Ovary (tissue), 9 donors: ENCODE data around the gene TRIM32. TPM values are rescaled to one million over a fixed set of nuclear protein-coding genes. Genes with fewer than 3 reads are reported as not detected.

Source experiments
- DNase-seq, 5 donors: peaks; one replicate each; pipeline ENCODE4 v3.0.0-alpha.2; 2019 to 2020
- H3K27ac ChIP-seq, 2 donors: fragments of 200-600 bp; one replicate each; pipeline versions ENCODE4 v1.5.1 to v1.8.0; 2019 to 2022
- H3K27me3 ChIP-seq: fragments of 200-600 bp; one replicate; pipeline ENCODE4 v1.8.0; 2022
- H3K36me3 ChIP-seq: fragments of 200-600 bp; sonication (generic); one replicate; pipeline ENCODE4 v1.5.1; 2019
- H3K4me1 ChIP-seq: one replicate; pipeline ENCODE4 v1.8.1; 2013; ENCODE audit warnings: mild to moderate bottlenecking, moderate library complexity; ENCODE audit not compliant: insufficient read depth
- H3K4me3 ChIP-seq: fragments of 200-600 bp; sonication (generic); one replicate; pipeline ENCODE4 v1.5.1; 2017
- H3K9me3 ChIP-seq, 2 donors: fragments of 200-600 bp in 1 of 2; sonication (generic) in 1 of 2; one replicate each; pipeline versions ENCODE4 v1.5.1 to v1.8.1; 2013 to 2019; ENCODE audit warnings: mild to moderate bottlenecking in 1 of 2, moderate library complexity in 1 of 2
- CTCF ChIP-seq, 3 donors: fragments of 450-650 bp in 2 of 3; fragments of 200-600 bp in 1 of 3; IDR thresholded peaks; one replicate each; pipeline versions ENCODE4 v1.5.1 to v1.8.0; 2016 to 2022; ENCODE audit warnings: antibody characterized with exemption in 3 of 3, mild to moderate bottlenecking in 1 of 3
- EP300 ChIP-seq: sonication (generic); formaldehyde crosslinking; IDR thresholded peaks from one replicate; pipeline ENCODE4 v1.6.1; 2017; ENCODE audit warnings: antibody characterized with exemption
- POLR2A ChIP-seq: fragments of 450-650 bp; IDR thresholded peaks from one replicate; pipeline ENCODE4 v1.6.1; 2017; ENCODE audit warnings: antibody characterized with exemption, mild to moderate bottlenecking, moderate library complexity
- WGBS, 3 donors: extraction: QIAGEN DNeasy Blood & Tissue Kit in 1 of 3; methylation state at CpG; one replicate each; pipeline versions ENCODE4 v1.1.5 to v1.1.7; 2013 to 2017; 5-methylcytosine and 5-hydroxymethylcytosine counted together
- intact Hi-C, 4 donors: fragments of 100-400 bp; cut with DNase I; formaldehyde crosslinking; loops; one replicate each; pipeline versions ENCODE4 v1.11.0 to v1.15.1; 2022 to 2023
- polyA plus RNA-seq, 2 donors: library from polyadenylated mRNA; stranded (reverse); fragments of 200-250 nt in 1 of 2; fragments of 350-450 nt in 1 of 2; fragmentation: Illumina TruSeq in 1 of 2; extraction: RNeasy Lipid Tissue Mini Kit (QIAGEN cat#74804) in 1 of 2; gene quantifications; one replicate each; pipeline ENCODE4 v1.2.3, GENCODE V29; 2013 to 2014
- total RNA-seq, 7 donors: library from RNA; depleted of rRNA in 2 of 7; stranded (reverse); fragments of >200 nt in 2 of 7; fragmentation: NEBNext Ultra II Directional in 3 of 7; extraction: Animal tissue kit (Norgen Biotek cat#: 25700) in 3 of 7; gene quantifications; one replicate each; pipeline versions ENCODE4 v1.1.0 to v1.2.4, GENCODE V29; 2016 to 2023
- donor health status: DM: no; HTN: no; CAD: no; lungs with moderate emphysema.
- donor health status: DM: no; HTN: no; CAD: no.
- donor health status: Bipolar disorder and iron deficiency.
- donor health status: DM: yes; HTN: yes; CAD: no.
- donor health status: DM: no; HTN: no; CAD: no.
- donor health status: DM: yes; HTN: yes; CAD: no.

TRIM32 gene
- total and polyA plus RNA-seq, 9 donors = 7.0 to 29.2 (median 22.1) TPM

- WGBS, 3 donors = 68 to 70% (median 70%) methylated on average over 7 of the region's 7 CpGs
- Histone ChIP-seq H3K27ac (no peak overlapping the region), H3K27me3 (no peaks in the 10 kb centered on the region), H3K9me3 (no peaks in the 10 kb centered on the region), H3K36me3 (no peaks in the 10 kb centered on the region), H3K4me3 (no peak overlapping the region), H3K4me1 (no peaks in the 10 kb centered on the region)
- intact Hi-C loops = no loop called here
- TF ChIP-seq CTCF (IDR thresholded peaks at IDR 0.05) (peak in 2 of 3 donors; percentile 51 to 53), EP300 (no peak)
- DNase-seq = peak in 1 of 5 donors; percentile 19
Measured at GRCh38 chr9:116661037-116661954, 25.8 kb upstream of the TRIM32 start.

GRCh38 chr9:116662646-116663310 is 24.3 kb upstream of the TRIM32 start:
- WGBS, 3 donors = 69 to 87% (median 72%) methylated on average over 6 of the region's 6 CpGs
- H3K27ac ChIP-seq = no peak overlapping the region
- intact Hi-C loops = no loop called here

DNA sequence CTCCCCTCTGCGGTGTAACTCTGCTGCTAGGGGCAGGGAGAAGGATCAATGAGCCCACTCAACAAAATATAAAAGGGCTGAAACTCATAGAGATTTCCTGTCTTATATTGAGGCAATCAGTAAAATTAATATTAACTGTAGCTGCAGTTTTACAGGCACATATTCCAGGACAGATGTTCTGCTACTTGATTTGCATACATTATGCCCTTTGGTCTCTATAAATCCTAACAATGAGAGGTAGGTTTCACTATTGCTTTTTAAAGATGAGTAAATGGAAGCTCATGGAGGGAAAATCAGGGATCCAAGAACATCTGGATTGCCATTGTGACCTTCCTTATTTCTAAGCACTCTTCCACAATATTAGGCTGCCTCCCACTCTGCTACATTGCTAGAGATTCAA is 23.5 kb upstream of the TRIM32 start:
- no peaks in the 10 kb centered on the region for H3K27me3 ChIP-seq
- no peaks in the 10 kb centered on the region for H3K9me3 ChIP-seq
- WGBS, 3 donors = 93 to 100% (median 99%) methylated on average over 1 of the region's 1 CpG
- no peak overlapping the region for H3K27ac ChIP-seq
- no peaks in the 10 kb centered on the region for H3K4me1 ChIP-seq
- H3K36me3 ChIP-seq = no peaks in the 10 kb centered on the region
- TF ChIP-seq EP300 = no peak
- no peak overlapping the region for H3K4me3 ChIP-seq
- intact Hi-C loops = no loop called here
- DNase-seq = no peak

More at GRCh38 chr9:116662646-116663310, 24.3 kb upstream of the TRIM32 start:
- no peaks in the 10 kb centered on the region for H3K27me3 ChIP-seq
- no peak overlapping the region for H3K4me3 ChIP-seq
- H3K9me3 ChIP-seq = no peaks in the 10 kb centered on the region
- no peak for DNase-seq
- H3K36me3 ChIP-seq = no peaks in the 10 kb centered on the region
- H3K4me1 ChIP-seq = no peaks in the 10 kb centered on the region
- TF ChIP-seq EP300 (no peak), POLR2A (no peak), CTCF (IDR thresholded peaks at IDR 0.05) (no peak)

DNA sequence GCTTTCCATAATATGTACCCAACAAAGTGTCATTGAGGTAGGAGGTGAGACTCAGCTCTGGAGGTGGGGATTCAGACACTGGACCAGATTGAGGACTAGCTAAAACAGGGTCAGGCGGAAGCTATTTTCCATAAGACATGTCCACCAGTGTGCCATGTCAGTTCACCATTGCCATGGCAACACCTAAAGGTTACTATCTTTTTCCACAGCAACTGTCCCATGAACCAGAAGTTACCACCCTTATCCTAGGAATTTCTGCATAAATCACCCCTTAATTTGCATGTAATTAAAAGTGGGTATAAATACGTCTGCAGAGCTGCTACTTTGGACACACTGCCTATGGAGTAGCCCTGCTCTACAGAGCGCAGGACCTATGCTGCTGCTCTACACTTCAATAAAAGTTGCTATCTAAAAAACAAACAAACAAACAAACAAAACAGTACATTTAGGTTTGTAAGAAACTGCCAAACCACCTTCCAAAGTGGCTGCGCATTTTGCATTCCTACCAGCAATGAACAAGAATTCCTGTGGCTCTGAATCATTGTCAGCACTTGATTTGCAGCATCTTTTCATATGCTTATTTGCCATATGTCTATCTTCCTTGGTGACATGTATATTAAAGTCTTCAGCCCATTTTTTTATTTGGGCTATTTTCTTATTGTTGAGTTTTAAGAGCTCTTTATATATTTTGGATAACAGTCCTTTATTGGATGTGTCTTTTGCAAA is 18.0 kb upstream of the TRIM32 start:
- H3K36me3 ChIP-seq = no peaks in the 10 kb centered on the region
- no peak overlapping the region for H3K27ac ChIP-seq
- WGBS, 3 donors = 83 to 98% (median 95%) methylated on average over 4 of the region's 4 CpGs
- no peaks in the 10 kb centered on the region for H3K4me1 ChIP-seq
- TF ChIP-seq EP300 = no peak
- TF ChIP-seq POLR2A = no peak
- no peak for TF ChIP-seq CTCF (IDR thresholded peaks at IDR 0.05)
- intact Hi-C loops = no loop called here
- H3K9me3 ChIP-seq = no peaks in the 10 kb centered on the region
- no peak overlapping the region for H3K4me3 ChIP-seq
- no peak for DNase-seq
- no peaks in the 10 kb centered on the region for H3K27me3 ChIP-seq
